Measurements from ENCODE around the gene MAP4K2. TPM values are rescaled to one million over a fixed set of nuclear protein-coding genes. Genes with fewer than 3 reads are reported as not detected.

The MAP4K2 gene
- total and polyA plus RNA-seq, 9 of the 15 experiments (the other 6 are each of a cell fraction or from before 2014, with no cell fraction given) = 0.13 to 14.5 (median 7.3) TPM

DNA sequence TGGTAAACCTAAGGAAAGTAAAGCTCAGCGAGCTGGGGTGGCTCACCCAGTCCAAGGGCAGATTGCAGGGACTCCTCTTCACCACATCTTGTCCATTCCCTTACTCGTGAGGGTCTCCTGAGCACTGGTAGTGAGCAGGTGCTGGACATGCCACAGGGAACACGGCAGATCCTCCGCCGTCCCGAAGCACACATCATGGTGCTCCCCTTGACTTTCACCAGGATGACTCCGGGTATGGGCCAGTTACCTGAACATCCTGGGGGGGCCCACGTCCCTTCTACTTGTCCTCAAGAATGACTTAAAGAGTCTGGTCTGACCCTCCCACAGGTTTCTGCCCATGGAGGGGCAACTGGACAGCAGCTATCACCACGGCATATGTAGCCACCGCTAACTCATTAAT lies 16.7 kb downstream of the MAP4K2 start:
- no peak overlapping the region for H3K4me3 ChIP-seq
- CTCF ChIA-PET (ENCODE audit: low intra/inter-chr PET ratio) = interaction anchor here (0.6 to 0.7 kb wide), 2 partner anchors 273 to 331 kb away, joined by 3 to 4 read pairs; partner anchors contain the start of gene ZNHIT2
- in situ Hi-C loops (cut with MboI) (loop anchor here (5.0 kb wide), 1 partner anchor 106 kb away; no protein-coding TSS in a partner anchor), intact Hi-C loops (cut with micrococcal nuclease) (loop anchor here (5.0 kb wide), 1 partner anchor 106 kb away; no protein-coding TSS in a partner anchor)
- DNase-seq (ENCODE audit: extremely low read depth in 1 of 4, low spot score in 3 of 4) (no peak), FAIRE-seq (no peak), ATAC-seq (no peak)
- no peak overlapping the region for H3K4me2 ChIP-seq (ENCODE audit: insufficient read depth, low read length)
- H3K4me1 ChIP-seq (replicated peaks in 1 of 2; ENCODE audit: control insufficient read depth in 2 of 2, insufficient read depth in 2 of 2, low read length in 2 of 2) = peaks cover 3 to 14% of the 10 kb centered on the region in 2 experiments; a peak in 4 of 5 replicates
- H3K79me2 ChIP-seq (ENCODE audit: control insufficient read depth, insufficient read depth, low read length) = no peaks in the 10 kb centered on the region
- no peaks in the 10 kb centered on the region for H3K9me1 ChIP-seq (ENCODE audit: control insufficient read depth, insufficient read depth, low read length)
- H4K20me1 ChIP-seq (replicated peaks; ENCODE audit: control insufficient read depth, insufficient read depth, low read length) = no peaks in the 10 kb centered on the region
- H2AFZ ChIP-seq (ENCODE audit: low read depth, low read length) = no peak overlapping the region
- no peaks in the 10 kb centered on the region for H3K27me3 ChIP-seq (ENCODE audit: control insufficient read depth in 2 of 2, insufficient read depth in 2 of 2, low read length in 2 of 2)
- no peaks in the 10 kb centered on the region for H3K36me3 ChIP-seq (ENCODE audit: control insufficient read depth, insufficient read depth, low read length)
- WGBS (ENCODE audit: insufficient coverage, low coverage, missing lambda C conversion rate) = 46% methylated on average over 10 of the region's 10 CpGs
- H3K9ac ChIP-seq (ENCODE audit: insufficient read depth in 1 of 2, low read depth in 2 of 2, low read length in 2 of 2) = peak overlapping the region in 1 of 2 experiments; percentile 40; a peak in 1 of 4 replicates
- no peak for TF ChIP-seq IRF2 (CRISPR knock-in tag; IDR thresholded peaks at IDR 0.05)
- peak; percentile 62; the same call in 1 of the 2 replicates for TF ChIP-seq ZNF263 (CRISPR knock-in tag; IDR thresholded peaks at IDR 0.05; ENCODE audit: borderline replicate concordance)
- POLR2A ChIA-PET = interaction anchor here (0.8 kb wide), 1 partner anchor 297 kb away, joined by 3 read pairs; no protein-coding TSS in a partner anchor
- no peaks in the 10 kb centered on the region for H3K9me3 ChIP-seq (replicated peaks; ENCODE audit: control insufficient read depth, insufficient read depth, low read depth, low read length)
- BruUV-seq (replicated peaks) = no TSS peak
- no peak overlapping the region for H3K27ac ChIP-seq (ENCODE audit: extremely low read depth, low read depth, low read length)

DNA sequence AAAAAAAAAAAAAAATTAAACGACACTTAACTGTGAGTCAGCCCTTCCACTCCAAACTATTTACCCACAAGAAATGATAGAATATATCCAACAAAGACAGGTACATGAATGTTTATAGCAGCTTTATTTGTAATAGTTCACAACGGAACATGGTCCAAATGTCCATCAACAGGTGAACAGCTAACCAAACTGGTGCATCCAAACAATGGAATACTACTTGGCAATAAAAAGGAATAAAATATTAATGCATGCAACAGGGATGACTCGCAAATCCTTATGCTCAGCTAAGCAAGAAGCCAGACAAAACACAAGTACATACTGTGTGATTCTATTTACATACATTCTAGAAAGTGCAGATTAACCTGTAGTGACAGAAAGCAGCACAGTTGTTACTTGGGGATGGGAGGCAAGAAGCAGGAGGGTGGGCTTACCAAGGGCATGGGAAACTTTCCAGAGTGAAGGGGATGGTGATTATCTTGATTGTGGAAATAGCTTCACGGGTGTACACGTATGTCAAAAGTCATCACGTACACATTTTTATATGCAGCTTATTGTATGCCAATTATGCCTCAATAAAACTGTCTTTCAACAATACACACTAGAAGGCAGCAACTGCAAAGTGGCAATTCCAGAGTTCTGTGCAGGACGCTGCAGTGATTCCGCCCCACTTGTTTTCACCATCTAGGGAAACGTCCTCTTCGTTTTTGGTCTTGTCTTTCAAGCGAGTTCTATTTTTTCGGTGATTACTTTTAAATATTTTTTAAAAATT lies 18.0 kb downstream of the MAP4K2 start:
- WGBS (ENCODE audit: insufficient coverage, low coverage, missing lambda C conversion rate) = 59% methylated on average over 12 of the region's 12 CpGs
- Histone ChIP-seq H3K4me1 (replicated peaks in 1 of 2; ENCODE audit: control insufficient read depth in 2 of 2, insufficient read depth in 2 of 2, low read length in 2 of 2) (peaks cover 9% of the 10 kb centered on the region in 2 experiments; a peak in 4 of 5 replicates), H4K20me1 (replicated peaks; ENCODE audit: control insufficient read depth, insufficient read depth, low read length) (no peaks in the 10 kb centered on the region), H3K9me3 (replicated peaks; ENCODE audit: control insufficient read depth, insufficient read depth, low read depth, low read length) (no peaks in the 10 kb centered on the region), H3K36me3 (ENCODE audit: control insufficient read depth, insufficient read depth, low read length) (no peaks in the 10 kb centered on the region; the same call in 2 of the 3 replicates), H2AFZ (ENCODE audit: low read depth, low read length) (no peak overlapping the region), H3K27ac (ENCODE audit: extremely low read depth, low read depth, low read length) (no peak overlapping the region), H3K4me3 (no peak overlapping the region), H3K27me3 (ENCODE audit: control insufficient read depth in 2 of 2, insufficient read depth in 2 of 2, low read length in 2 of 2) (no peaks in the 10 kb centered on the region), H3K79me2 (ENCODE audit: control insufficient read depth, insufficient read depth, low read length) (no peaks in the 10 kb centered on the region), H3K4me2 (ENCODE audit: insufficient read depth, low read length) (no peak overlapping the region), H3K9me1 (ENCODE audit: control insufficient read depth, insufficient read depth, low read length) (no peaks in the 10 kb centered on the region), H3K9ac (ENCODE audit: insufficient read depth in 1 of 2, low read depth in 2 of 2, low read length in 2 of 2) (no peak overlapping the region)
- DNase-seq (ENCODE audit: extremely low read depth in 1 of 4, low spot score in 3 of 4) = no peak
- BruUV-seq (replicated peaks) = no TSS peak
- ChIA-PET CTCF (ENCODE audit: low intra/inter-chr PET ratio) (interaction anchor here (0.6 kb wide), 1 partner anchor 15 kb away, joined by 3 read pairs; no protein-coding TSS in a partner anchor), POLR2A (interaction anchor here (0.6 to 1.4 kb wide), 3 partner anchors 9 to 1437 kb away, joined by 3 to 6 read pairs (median 4); no protein-coding TSS in a partner anchor)
- intact Hi-C loops (cut with micrococcal nuclease) (loop anchor here (5.0 kb wide), 1 partner anchor 107 kb away; no protein-coding TSS in a partner anchor), in situ Hi-C loops (cut with MboI) (loop anchor here (5.0 kb wide), 1 partner anchor 107 kb away; no protein-coding TSS in a partner anchor)
- no peak for FAIRE-seq
- no peak for ATAC-seq
- TF ChIP-seq NFXL1 (CRISPR knock-in tag; IDR thresholded peaks at IDR 0.05) (no peak), CXXC5 (CRISPR knock-in tag; IDR thresholded peaks at IDR 0.05) (no peak)
- TF ChIP-seq, protein P1, sequence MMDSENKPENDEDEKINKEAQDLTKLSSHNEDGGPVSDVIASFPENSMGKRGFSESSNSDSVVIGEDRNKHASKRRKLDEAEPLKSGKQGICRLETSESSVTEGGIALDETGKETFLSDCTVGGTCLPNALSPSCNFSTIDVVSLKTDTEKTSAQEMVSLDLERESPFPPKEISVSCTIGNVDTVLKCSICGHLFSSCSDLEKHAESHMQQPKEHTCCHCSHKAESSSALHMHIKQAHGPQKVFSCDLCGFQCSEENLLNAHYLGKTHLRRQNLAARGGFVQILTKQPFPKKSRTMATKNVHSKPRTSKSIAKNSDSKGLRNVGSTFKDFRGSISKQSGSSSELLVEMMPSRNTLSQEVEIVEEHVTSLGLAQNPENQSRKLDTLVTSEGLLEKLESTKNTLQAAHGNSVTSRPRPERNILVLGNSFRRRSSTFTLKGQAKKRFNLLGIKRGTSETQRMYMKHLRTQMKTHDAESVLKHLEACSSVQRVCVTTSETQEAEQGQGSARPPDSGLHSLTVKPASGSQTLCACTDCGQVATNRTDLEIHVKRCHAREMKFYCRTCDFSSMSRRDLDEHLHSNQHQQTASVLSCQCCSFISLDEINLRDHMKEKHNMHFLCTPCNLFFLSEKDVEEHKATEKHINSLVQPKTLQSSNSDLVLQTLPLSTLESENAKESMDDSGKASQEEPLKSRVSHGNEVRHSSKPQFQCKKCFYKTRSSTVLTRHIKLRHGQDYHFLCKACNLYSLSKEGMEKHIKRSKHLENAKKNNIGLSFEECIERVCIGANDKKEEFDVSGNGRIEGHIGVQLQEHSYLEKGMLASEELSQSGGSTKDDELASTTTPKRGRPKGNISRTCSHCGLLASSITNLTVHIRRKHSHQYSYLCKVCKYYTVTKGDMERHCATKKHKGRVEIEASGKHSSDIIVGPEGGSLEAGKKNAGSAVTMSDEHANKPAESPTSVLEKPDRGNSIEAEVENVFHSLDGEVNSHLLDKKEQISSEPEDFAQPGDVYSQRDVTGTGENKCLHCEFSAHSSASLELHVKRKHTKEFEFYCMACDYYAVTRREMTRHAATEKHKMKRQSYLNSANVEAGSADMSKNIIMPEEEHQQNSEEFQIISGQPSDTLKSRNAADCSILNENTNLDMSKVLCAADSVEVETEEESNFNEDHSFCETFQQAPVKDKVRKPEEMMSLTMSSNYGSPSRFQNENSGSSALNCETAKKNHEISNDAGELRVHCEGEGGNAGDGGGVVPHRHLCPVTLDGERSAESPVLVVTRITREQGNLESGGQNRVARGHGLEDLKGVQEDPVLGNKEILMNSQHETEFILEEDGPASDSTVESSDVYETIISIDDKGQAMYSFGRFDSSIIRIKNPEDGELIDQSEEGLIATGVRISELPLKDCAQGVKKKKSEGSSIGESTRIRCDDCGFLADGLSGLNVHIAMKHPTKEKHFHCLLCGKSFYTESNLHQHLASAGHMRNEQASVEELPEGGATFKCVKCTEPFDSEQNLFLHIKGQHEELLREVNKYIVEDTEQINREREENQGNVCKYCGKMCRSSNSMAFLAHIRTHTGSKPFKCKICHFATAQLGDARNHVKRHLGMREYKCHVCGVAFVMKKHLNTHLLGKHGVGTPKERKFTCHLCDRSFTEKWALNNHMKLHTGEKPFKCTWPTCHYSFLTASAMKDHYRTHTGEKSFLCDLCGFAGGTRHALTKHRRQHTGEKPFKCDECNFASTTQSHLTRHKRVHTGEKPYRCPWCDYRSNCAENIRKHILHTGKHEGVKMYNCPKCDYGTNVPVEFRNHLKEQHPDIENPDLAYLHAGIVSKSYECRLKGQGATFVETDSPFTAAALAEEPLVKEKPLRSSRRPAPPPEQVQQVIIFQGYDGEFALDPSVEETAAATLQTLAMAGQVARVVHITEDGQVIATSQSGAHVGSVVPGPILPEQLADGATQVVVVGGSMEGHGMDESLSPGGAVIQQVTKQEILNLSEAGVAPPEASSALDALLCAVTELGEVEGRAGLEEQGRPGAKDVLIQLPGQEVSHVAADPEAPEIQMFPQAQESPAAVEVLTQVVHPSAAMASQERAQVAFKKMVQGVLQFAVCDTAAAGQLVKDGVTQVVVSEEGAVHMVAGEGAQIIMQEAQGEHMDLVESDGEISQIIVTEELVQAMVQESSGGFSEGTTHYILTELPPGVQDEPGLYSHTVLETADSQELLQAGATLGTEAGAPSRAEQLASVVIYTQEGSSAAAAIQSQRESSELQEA (IDR thresholded peaks at IDR 0.05; ENCODE audit: low read depth) = no peak

Data from K562 (cell line).